Stimulated activated naive CD8-positive, alpha-beta T cell treated with anti-CD3 and anti-CD28 coated beads, Interleukin-15, Interleukin-2, amounts not matched to agents 100 ng/mL and 50 ng/mL, for 24 hours (primary cell): ENCODE measurements around the gene GP9.

ENCODE experiments used
- H3K27ac Mint-ChIP-seq: one replicate; pipeline ENCODE4 v1.8.0; 2021; ENCODE audit warnings: mild to moderate bottlenecking, mixed read lengths
- H3K27me3 Mint-ChIP-seq: one replicate; pipeline ENCODE4 v1.8.0; 2021; ENCODE audit warnings: mixed read lengths
- H3K36me3 Mint-ChIP-seq: one replicate; pipeline ENCODE4 v1.8.0; 2021; ENCODE audit warnings: low read depth, mixed read lengths
- H3K4me1 Mint-ChIP-seq: one replicate; pipeline ENCODE4 v1.8.0; 2021; ENCODE audit warnings: low read depth, mixed read lengths
- H3K4me3 Mint-ChIP-seq: one replicate; pipeline ENCODE4 v1.8.0; 2021; ENCODE audit warnings: mild to moderate bottlenecking, mixed read lengths
- H3K9me3 Mint-ChIP-seq: one replicate; pipeline ENCODE4 v1.8.0; 2021; ENCODE audit warnings: mixed read lengths

GP9 gene

GRCh38 chr3:129023008-129023358, 37.6 kb upstream of the GP9 start:
- Mint-ChIP-seq H3K9me3 (no peaks in the 10 kb centered on the region), H3K36me3 (no peaks in the 10 kb centered on the region), H3K27me3 (no peaks in the 10 kb centered on the region)

GRCh38 chr3:129023909-129024308, 36.7 kb upstream of the GP9 start:
- Mint-ChIP-seq H3K27me3 (no peaks in the 10 kb centered on the region), H3K36me3 (no peaks in the 10 kb centered on the region), H3K9me3 (no peaks in the 10 kb centered on the region), H3K4me1 (peaks cover 25% of the 10 kb centered on the region), H3K27ac (no peak overlapping the region), H3K4me3 (no peak overlapping the region)

More at GRCh38 chr3:129023008-129023358, 37.6 kb upstream of the GP9 start:
- H3K4me3 Mint-ChIP-seq: no peak overlapping the region
- no peak overlapping the region for H3K27ac Mint-ChIP-seq
- H3K4me1 Mint-ChIP-seq: peaks cover 26% of the 10 kb centered on the region

- Mint-ChIP-seq H3K9me3 (no peaks in the 10 kb centered on the region), H3K4me1 (peaks cover 25% of the 10 kb centered on the region), H3K4me3 (no peak overlapping the region), H3K36me3 (no peaks in the 10 kb centered on the region), H3K27ac (no peak overlapping the region), H3K27me3 (no peaks in the 10 kb centered on the region)
Measured at GRCh38 chr3:129025108-129025507, 35.5 kb upstream of the GP9 start.

- Mint-ChIP-seq H3K27ac (peak overlapping the region; percentile 95), H3K4me3 (peak overlapping the region; percentile 86), H3K27me3 (no peaks in the 10 kb centered on the region), H3K4me1 (peaks cover 25% of the 10 kb centered on the region), H3K9me3 (no peaks in the 10 kb centered on the region), H3K36me3 (no peaks in the 10 kb centered on the region)
Measured at GRCh38 chr3:129025691-129026435, 34.7 kb upstream of the GP9 start.

- H3K27ac Mint-ChIP-seq: peak overlapping the region; percentile 95
- H3K9me3 Mint-ChIP-seq: no peaks in the 10 kb centered on the region
- peak overlapping the region; percentile 86 for H3K4me3 Mint-ChIP-seq
- H3K27me3 Mint-ChIP-seq: no peaks in the 10 kb centered on the region
- peaks cover 25% of the 10 kb centered on the region for H3K4me1 Mint-ChIP-seq
- no peaks in the 10 kb centered on the region for H3K36me3 Mint-ChIP-seq
Measured at GRCh38 chr3:129026728-129027543, 33.6 kb upstream of the GP9 start.

- Mint-ChIP-seq H3K4me3 (peak overlapping the region; percentile 43), H3K36me3 (no peaks in the 10 kb centered on the region), H3K27ac (no peak overlapping the region), H3K4me1 (peaks cover 19% of the 10 kb centered on the region), H3K9me3 (no peaks in the 10 kb centered on the region), H3K27me3 (no peaks in the 10 kb centered on the region)
Measured at GRCh38 chr3:129027544-129027880, 33.1 kb upstream of the GP9 start.

- H3K4me3 Mint-ChIP-seq: no peak overlapping the region
- H3K9me3 Mint-ChIP-seq: no peaks in the 10 kb centered on the region
- peaks cover 14% of the 10 kb centered on the region for H3K4me1 Mint-ChIP-seq
- H3K36me3 Mint-ChIP-seq: no peaks in the 10 kb centered on the region
- no peak overlapping the region for H3K27ac Mint-ChIP-seq
- no peaks in the 10 kb centered on the region for H3K27me3 Mint-ChIP-seq
Measured at GRCh38 chr3:129028866-129029265, 31.7 kb upstream of the GP9 start.

- H3K27ac Mint-ChIP-seq: no peak overlapping the region
- H3K4me3 Mint-ChIP-seq: no peak overlapping the region
- H3K27me3 Mint-ChIP-seq: no peaks in the 10 kb centered on the region
- no peaks in the 10 kb centered on the region for H3K9me3 Mint-ChIP-seq
- no peaks in the 10 kb centered on the region for H3K36me3 Mint-ChIP-seq
- peaks cover 20% of the 10 kb centered on the region for H3K4me1 Mint-ChIP-seq
Measured at GRCh38 chr3:129030611-129031010, 30.0 kb upstream of the GP9 start.

- Mint-ChIP-seq H3K9me3 (no peaks in the 10 kb centered on the region), H3K27ac (no peak overlapping the region), H3K36me3 (no peaks in the 10 kb centered on the region), H3K4me3 (no peak overlapping the region), H3K4me1 (peaks cover 16% of the 10 kb centered on the region), H3K27me3 (no peaks in the 10 kb centered on the region)
Measured at GRCh38 chr3:129031476-129032215, 28.9 kb upstream of the GP9 start.

GRCh38 chr3:129032716-129033115, 27.9 kb upstream of the GP9 start:
- Mint-ChIP-seq H3K4me3 (no peak overlapping the region), H3K27me3 (no peaks in the 10 kb centered on the region), H3K36me3 (no peaks in the 10 kb centered on the region), H3K9me3 (no peaks in the 10 kb centered on the region), H3K27ac (no peak overlapping the region), H3K4me1 (peaks cover 13% of the 10 kb centered on the region)

- Mint-ChIP-seq H3K4me3 (no peak overlapping the region), H3K9me3 (no peaks in the 10 kb centered on the region), H3K27me3 (no peaks in the 10 kb centered on the region), H3K36me3 (no peaks in the 10 kb centered on the region), H3K27ac (no peak overlapping the region), H3K4me1 (peaks cover 13% of the 10 kb centered on the region)
Measured at GRCh38 chr3:129033151-129033550, 27.4 kb upstream of the GP9 start.

GRCh38 chr3:129033633-129034321, 26.8 kb upstream of the GP9 start:
- no peaks in the 10 kb centered on the region for H3K9me3 Mint-ChIP-seq
- H3K27ac Mint-ChIP-seq: no peak overlapping the region
- no peaks in the 10 kb centered on the region for H3K27me3 Mint-ChIP-seq
- H3K4me3 Mint-ChIP-seq: no peak overlapping the region
- peaks cover 13% of the 10 kb centered on the region for H3K4me1 Mint-ChIP-seq
- no peaks in the 10 kb centered on the region for H3K36me3 Mint-ChIP-seq

GRCh38 chr3:129034642-129035041, 25.9 kb upstream of the GP9 start:
- Mint-ChIP-seq H3K9me3 (no peaks in the 10 kb centered on the region), H3K4me3 (no peak overlapping the region), H3K27me3 (peaks cover 3% of the 10 kb centered on the region)

GRCh38 chr3:129035360-129036221, 25.0 kb upstream of the GP9 start:
- Mint-ChIP-seq H3K27ac (no peak overlapping the region), H3K9me3 (no peaks in the 10 kb centered on the region), H3K27me3 (peaks cover 3% of the 10 kb centered on the region), H3K36me3 (no peaks in the 10 kb centered on the region), H3K4me1 (peaks cover 13% of the 10 kb centered on the region), H3K4me3 (no peak overlapping the region)

More at GRCh38 chr3:129034642-129035041, 25.9 kb upstream of the GP9 start:
- H3K36me3 Mint-ChIP-seq: no peaks in the 10 kb centered on the region
- H3K4me1 Mint-ChIP-seq: peaks cover 13% of the 10 kb centered on the region
- H3K27ac Mint-ChIP-seq: no peak overlapping the region
